Measurements from ENCODE around the gene PLXNA4. TPM values are rescaled to one million over a fixed set of nuclear protein-coding genes. Genes with fewer than 3 reads are reported as not detected.

Gene PLXNA4
- total and polyA plus RNA-seq, 4 donors = 0.63 to 4.6 (median 2.1) TPM

GRCh38 chr7:132158166-132158565 is 418.1 kb downstream of the PLXNA4 start:
- ATAC-seq (ENCODE audit: insufficient read depth, low FRiP score) = no peak
- Histone ChIP-seq H3K4me3 (no peak overlapping the region), H3K9me3 (ENCODE audit: control insufficient read depth in 4 of 4, insufficient read depth in 3 of 4, low read length in 3 of 4) (peaks cover 0 to 3% (median 0%) of the 10 kb centered on the region in 4 donors), H3K27me3 (ENCODE audit: control insufficient read depth in 3 of 3, insufficient read depth in 3 of 3, low read length in 2 of 3) (peaks cover 0 to 5% (median 2%) of the 10 kb centered on the region in 3 donors), H3K36me3 (ENCODE audit: control insufficient read depth in 4 of 4, insufficient read depth in 4 of 4, low read length in 4 of 4) (no peaks in the 10 kb centered on the region), H3K9ac (ENCODE audit: insufficient read depth in 1 of 2, low read length in 2 of 2) (no peak overlapping the region), H3K27ac (ENCODE audit: low read depth in 1 of 2, low read length in 1 of 2) (no peak overlapping the region), H3K4me1 (ENCODE audit: control insufficient read depth in 5 of 5, insufficient read depth in 5 of 5, low read length in 5 of 5) (peaks cover 0 to 15% (median 3%) of the 10 kb centered on the region in 5 donors)
- WGBS, 2 donors = 68 to 86% methylated on average over 2 of the region's 2 CpGs
- TF ChIP-seq, protein P1, sequence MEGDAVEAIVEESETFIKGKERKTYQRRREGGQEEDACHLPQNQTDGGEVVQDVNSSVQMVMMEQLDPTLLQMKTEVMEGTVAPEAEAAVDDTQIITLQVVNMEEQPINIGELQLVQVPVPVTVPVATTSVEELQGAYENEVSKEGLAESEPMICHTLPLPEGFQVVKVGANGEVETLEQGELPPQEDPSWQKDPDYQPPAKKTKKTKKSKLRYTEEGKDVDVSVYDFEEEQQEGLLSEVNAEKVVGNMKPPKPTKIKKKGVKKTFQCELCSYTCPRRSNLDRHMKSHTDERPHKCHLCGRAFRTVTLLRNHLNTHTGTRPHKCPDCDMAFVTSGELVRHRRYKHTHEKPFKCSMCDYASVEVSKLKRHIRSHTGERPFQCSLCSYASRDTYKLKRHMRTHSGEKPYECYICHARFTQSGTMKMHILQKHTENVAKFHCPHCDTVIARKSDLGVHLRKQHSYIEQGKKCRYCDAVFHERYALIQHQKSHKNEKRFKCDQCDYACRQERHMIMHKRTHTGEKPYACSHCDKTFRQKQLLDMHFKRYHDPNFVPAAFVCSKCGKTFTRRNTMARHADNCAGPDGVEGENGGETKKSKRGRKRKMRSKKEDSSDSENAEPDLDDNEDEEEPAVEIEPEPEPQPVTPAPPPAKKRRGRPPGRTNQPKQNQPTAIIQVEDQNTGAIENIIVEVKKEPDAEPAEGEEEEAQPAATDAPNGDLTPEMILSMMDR (IDR thresholded peaks at IDR 0.05; ENCODE audit: control extremely low read depth, extremely low read depth) = no peak
- no peak for DNase-seq

GRCh38 chr7:132155715-132156114 is 420.6 kb downstream of the PLXNA4 start:
- TF ChIP-seq, protein P1 (IDR thresholded peaks at IDR 0.05; ENCODE audit: control extremely low read depth, extremely low read depth) = no peak
- DNase-seq (no peak), ATAC-seq (ENCODE audit: insufficient read depth, low FRiP score) (no peak)
- Histone ChIP-seq H3K27ac (ENCODE audit: low read depth in 1 of 2, low read length in 1 of 2) (no peak overlapping the region), H3K36me3 (ENCODE audit: control insufficient read depth in 4 of 4, insufficient read depth in 4 of 4, low read length in 4 of 4) (no peaks in the 10 kb centered on the region), H3K4me1 (ENCODE audit: control insufficient read depth in 5 of 5, insufficient read depth in 5 of 5, low read length in 5 of 5) (peaks cover 0 to 3% (median 0%) of the 10 kb centered on the region in 5 donors), H3K27me3 (ENCODE audit: control insufficient read depth in 3 of 3, insufficient read depth in 3 of 3, low read length in 2 of 3) (peaks cover 0 to 9% (median 2%) of the 10 kb centered on the region in 3 donors), H3K9me3 (ENCODE audit: control insufficient read depth in 4 of 4, insufficient read depth in 3 of 4, low read length in 3 of 4) (peaks cover 0 to 3% (median 0%) of the 10 kb centered on the region in 4 donors), H3K9ac (ENCODE audit: insufficient read depth in 1 of 2, low read length in 2 of 2) (no peak overlapping the region), H3K4me3 (no peak overlapping the region)
- WGBS, 2 donors = 89 to 90% methylated on average over 5 of the region's 5 CpGs

- no peaks in the 10 kb centered on the region for H3K4me1 ChIP-seq (ENCODE audit: control insufficient read depth in 5 of 5, insufficient read depth in 5 of 5, low read length in 5 of 5)
- ATAC-seq (ENCODE audit: insufficient read depth, low FRiP score) (no peak), DNase-seq (no peak)
- peaks cover 0 to 3% (median 0%) of the 10 kb centered on the region in 4 donors for H3K9me3 ChIP-seq (ENCODE audit: control insufficient read depth in 4 of 4, insufficient read depth in 3 of 4, low read length in 3 of 4)
- WGBS, 2 donors = 40 to 50% methylated on average over 8 of the region's 8 CpGs
- H3K9ac ChIP-seq (ENCODE audit: insufficient read depth in 1 of 2, low read length in 2 of 2) = no peak overlapping the region
- no peaks in the 10 kb centered on the region for H3K36me3 ChIP-seq (ENCODE audit: control insufficient read depth in 4 of 4, insufficient read depth in 4 of 4, low read length in 4 of 4)
- TF ChIP-seq, protein P1 (IDR thresholded peaks at IDR 0.05; ENCODE audit: control extremely low read depth, extremely low read depth) = no peak
- no peak overlapping the region for H3K4me3 ChIP-seq
- H3K27me3 ChIP-seq (ENCODE audit: control insufficient read depth in 3 of 3, insufficient read depth in 3 of 3, low read length in 2 of 3) = peaks cover 0 to 9% (median 2%) of the 10 kb centered on the region in 3 donors
- no peak overlapping the region for H3K27ac ChIP-seq (ENCODE audit: low read depth in 1 of 2, low read length in 1 of 2)
These were observed 421.4 kb downstream of the PLXNA4 start for GRCh38 chr7:132154695-132155471.
